HEK293T (cell line): ENCODE measurements around the gene MBOAT1.

Experiments
- ARNT ChIP-seq: fragments of 450-650 bp; IDR thresholded peaks from 2 replicates; pipeline ENCODE4 v1.6.1; 2017; ENCODE audit warnings: mild to moderate bottlenecking
- BHLHE40 ChIP-seq: fragments of 450-650 bp; IDR thresholded peaks from 2 replicates; pipeline ENCODE4 v1.6.1; 2016; ENCODE audit warnings: mild to moderate bottlenecking, moderate library complexity, borderline replicate concordance
- CTBP1 ChIP-seq: fragments of 450-650 bp; IDR thresholded peaks from 2 replicates; pipeline ENCODE4 v1.6.1; 2016; ENCODE audit warnings: borderline replicate concordance
- FOXA1 ChIP-seq: fragments of 450-650 bp; IDR thresholded peaks from 2 replicates; pipeline ENCODE4 v1.6.1; 2016; ENCODE audit warnings: mild to moderate bottlenecking
- FOXK2 ChIP-seq: fragments of 450-650 bp; IDR thresholded peaks from 2 replicates; pipeline ENCODE4 v1.6.1; 2016; ENCODE audit warnings: mild to moderate bottlenecking
- FOXM1 ChIP-seq: fragments of 450-650 bp; IDR thresholded peaks from 2 replicates; pipeline ENCODE4 v1.6.1; 2017; ENCODE audit warnings: mild to moderate bottlenecking, borderline replicate concordance
- HDGF ChIP-seq: fragments of 450-650 bp; IDR thresholded peaks from 2 replicates; pipeline ENCODE4 v1.6.1; 2017; ENCODE audit warnings: antibody characterized with exemption, borderline replicate concordance
- NFRKB ChIP-seq: fragments of 450-650 bp; IDR thresholded peaks from 2 replicates; pipeline ENCODE4 v1.6.1; 2016; ENCODE audit warnings: mild to moderate bottlenecking, moderate library complexity
- PKNOX1 ChIP-seq: fragments of 450-650 bp; IDR thresholded peaks from 2 replicates; pipeline ENCODE4 v1.6.1; 2016
- SP1 ChIP-seq: fragments of 450-650 bp; IDR thresholded peaks from 2 replicates; pipeline ENCODE4 v1.6.1; 2017
- SUZ12 ChIP-seq: fragments of 450-650 bp; IDR thresholded peaks from 2 replicates; pipeline ENCODE4 v1.6.1; 2016; ENCODE audit warnings: mild to moderate bottlenecking
- TARDBP ChIP-seq: fragments of 450-650 bp; IDR thresholded peaks from 2 replicates; pipeline ENCODE4 v1.6.1; 2016

DNA sequence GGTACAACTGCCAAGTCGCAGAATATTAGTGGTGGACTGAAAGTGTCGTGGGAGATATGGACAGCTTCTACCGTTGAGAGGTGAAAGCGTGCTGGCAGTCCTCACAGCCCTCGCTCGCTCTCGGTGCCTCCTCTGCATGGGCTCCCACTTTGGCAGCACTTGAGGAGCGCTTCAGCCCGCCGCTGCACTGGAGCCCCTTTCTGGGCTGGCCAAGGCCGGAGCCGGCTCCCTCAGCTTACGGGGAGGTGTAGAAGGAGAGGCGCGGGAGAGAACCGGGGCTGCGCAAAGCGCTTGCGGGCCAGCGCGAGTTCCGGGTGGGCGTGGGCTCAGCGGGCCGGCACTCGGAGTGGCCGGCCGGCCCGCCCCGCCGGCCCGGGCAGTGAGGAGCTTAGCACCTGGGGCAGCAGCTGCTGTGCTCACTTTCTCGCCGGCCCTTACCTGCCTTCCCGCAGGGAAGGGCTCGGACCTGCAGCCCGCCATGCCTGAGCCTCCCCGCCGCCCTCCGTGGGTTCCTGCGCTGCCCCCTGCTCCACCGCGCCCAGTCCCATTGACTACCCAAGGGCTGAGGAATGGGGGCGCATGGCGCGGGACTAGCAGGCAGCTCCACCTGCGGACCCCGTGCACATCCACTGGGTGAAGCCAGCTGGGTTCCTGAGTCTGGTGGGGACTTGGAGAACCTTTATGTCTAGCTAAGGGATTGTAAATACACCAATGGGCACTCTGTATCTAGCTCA is 47.2 kb upstream of the MBOAT1 start:
- TF ChIP-seq TARDBP (no peak), SUZ12 (no peak), FOXM1 (no peak), NFRKB (no peak), CTBP1 (no peak), ARNT (no peak), HDGF (no peak), PKNOX1 (no peak), BHLHE40 (no peak), SP1 (no peak), FOXA1 (no peak), FOXK2 (no peak)
